GM18505 (cell line): Measurements from ENCODE around the gene SEPTIN10.
"Not testable (repeated sequence)": the region's sequence is repeated elsewhere in the genome, so short reads cannot be mapped to it uniquely, and the experiment has no call there.

Source experiments
- ATAC-seq: cut with Tn5 transposase; IDR thresholded peaks from one replicate; pipeline ENCODE4 v1.9.1; 2021; ENCODE audit not compliant: unreplicated experiment
- POLR2A ChIP-seq: IDR thresholded peaks from 4 replicates; pipeline ENCODE4 v1.6.1; 2011; ENCODE audit warnings: borderline replicate concordance; ENCODE audit not compliant: insufficient read depth, insufficient read length; ENCODE audit errors: extremely low read depth

Gene SEPTIN10

DNA sequence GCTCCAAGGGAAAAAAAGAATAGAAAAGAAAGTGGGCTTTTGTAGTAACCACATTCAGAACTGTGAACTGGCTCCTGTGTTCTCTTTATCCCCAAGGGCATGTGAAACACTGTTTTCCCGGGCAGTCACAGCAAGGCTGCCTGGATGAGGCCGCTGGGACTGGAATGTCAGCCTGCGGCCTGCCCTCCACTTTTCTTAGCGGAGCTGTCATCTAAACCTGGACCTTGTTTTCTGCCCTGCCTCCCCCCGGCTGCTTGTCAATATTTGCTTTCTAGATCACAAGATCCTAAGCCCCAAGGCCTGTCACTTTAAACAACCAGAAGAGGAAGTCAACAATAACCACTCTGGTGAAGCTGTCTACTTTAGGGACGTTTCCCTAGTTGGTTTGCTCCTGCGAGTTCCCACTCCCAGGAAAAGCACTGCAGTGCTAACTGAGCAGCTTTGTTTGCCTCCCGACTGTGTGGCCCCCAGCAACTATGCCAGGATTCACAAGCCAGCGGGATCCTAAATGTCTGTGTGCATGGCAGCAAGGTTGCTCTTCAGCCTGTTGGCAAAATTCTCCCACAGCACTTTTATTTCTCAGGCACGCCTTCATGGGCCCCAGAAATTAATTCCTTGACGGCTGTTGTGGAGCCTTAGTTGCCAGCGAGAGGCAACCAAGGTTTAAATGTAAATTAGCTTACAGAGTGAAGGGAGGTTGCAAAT, 31.0 kb upstream of the SEPTIN10 start:
- no peak for ATAC-seq
- no peak for TF ChIP-seq POLR2A

GRCh38 chr2:109640000-109640399, 26.2 kb upstream of the SEPTIN10 start:
- ATAC-seq, result not testable (repeated sequence)

DNA sequence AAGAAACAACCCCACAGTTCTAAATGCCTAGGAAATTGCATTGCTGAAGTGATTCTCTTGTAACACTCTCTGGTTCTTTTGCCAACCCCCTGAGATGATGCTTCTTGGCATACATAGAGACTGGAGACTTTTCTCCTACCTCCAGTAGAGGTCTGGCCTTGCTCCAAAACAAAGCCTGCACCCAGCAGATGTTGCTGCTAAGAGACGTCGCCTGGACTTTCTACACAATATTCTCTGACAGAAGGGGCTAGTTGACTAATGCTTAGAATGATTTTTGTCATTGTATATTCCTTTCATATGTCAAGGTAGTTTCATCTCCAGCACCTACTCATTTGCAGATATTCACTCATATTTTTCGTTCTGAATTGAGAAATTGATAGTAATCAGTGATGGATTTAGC, 25.0 kb upstream of the SEPTIN10 start:
- no peak for ATAC-seq
- no peak for TF ChIP-seq POLR2A

GRCh38 chr2:109637749-109638570, 24.2 kb upstream of the SEPTIN10 start:
- peak; percentile 73 for ATAC-seq
- TF ChIP-seq POLR2A, result no peak

- no peak for TF ChIP-seq POLR2A
Measured at GRCh38 chr2:109636317-109636716, 22.6 kb upstream of the SEPTIN10 start.

DNA sequence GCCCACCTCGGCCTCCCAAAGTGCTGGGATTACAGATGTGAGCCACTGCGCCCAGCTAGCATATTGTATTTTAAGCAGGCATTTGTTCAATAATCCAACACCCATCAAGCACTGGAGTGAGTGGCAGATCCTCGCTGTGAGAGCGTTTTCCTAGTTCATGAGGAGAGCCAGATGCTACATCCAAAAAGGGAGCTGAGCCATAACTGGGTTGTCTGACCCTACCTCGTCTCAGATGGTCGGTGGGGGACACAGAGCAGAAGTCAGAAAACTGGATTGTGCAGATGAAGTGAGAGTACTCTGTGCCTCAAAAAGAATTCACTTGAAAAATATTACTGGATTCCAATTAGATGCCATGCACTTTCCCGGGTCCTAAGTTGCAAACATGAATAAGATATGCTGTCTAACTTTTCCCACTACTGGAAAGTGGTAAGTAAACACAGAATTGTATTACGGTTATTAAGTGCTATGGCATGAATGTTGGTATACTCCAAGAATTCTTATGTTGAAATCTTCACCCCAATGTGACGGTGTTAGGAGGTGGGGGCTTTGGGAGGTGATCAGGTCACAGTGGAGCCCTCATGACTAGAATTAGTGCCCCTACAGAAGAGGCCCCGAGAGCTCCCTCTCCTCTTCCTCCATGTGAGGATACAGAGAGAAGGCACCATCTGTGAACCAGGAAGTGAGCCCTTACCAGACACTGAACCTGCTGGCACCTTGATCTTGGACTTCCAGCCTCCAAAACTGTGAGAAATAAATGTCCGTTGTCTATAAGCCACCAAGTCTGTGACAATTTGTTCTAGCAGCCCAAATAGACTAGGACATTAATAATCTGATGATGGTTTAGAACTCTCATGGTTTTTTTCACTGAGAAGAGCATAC, 21.9 kb upstream of the SEPTIN10 start:
- no peak for TF ChIP-seq POLR2A
- no peak for ATAC-seq

More at GRCh38 chr2:109636317-109636716, 22.6 kb upstream of the SEPTIN10 start:
- ATAC-seq, result no peak

GRCh38 chr2:109633284-109633961, 19.7 kb upstream of the SEPTIN10 start:
- no peak for ATAC-seq
- no peak for TF ChIP-seq POLR2A

GRCh38 chr2:109632158-109632789, 18.5 kb upstream of the SEPTIN10 start:
- no peak for TF ChIP-seq POLR2A
- no peak for ATAC-seq

DNA sequence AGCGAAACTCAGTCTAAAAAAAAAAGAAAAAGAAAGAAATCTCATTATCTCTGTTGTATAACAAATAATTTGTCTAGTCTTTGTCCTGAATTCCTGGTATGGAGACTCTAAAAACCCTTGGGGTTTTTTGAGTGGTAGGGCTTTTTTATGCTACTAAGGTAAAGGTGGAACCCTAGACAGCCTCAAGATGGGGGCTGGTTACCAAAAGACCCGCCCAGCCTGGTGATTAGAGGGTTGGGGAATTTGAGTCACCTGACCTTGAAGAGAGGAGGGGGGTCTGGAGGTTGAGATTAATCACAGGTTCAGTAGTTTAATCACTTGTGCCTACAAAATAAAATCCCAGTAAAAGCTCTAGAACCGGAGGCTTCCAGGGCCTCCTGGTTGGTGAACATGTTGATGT, 18.0 kb upstream of the SEPTIN10 start:
- ATAC-seq, result no peak
- no peak for TF ChIP-seq POLR2A

DNA sequence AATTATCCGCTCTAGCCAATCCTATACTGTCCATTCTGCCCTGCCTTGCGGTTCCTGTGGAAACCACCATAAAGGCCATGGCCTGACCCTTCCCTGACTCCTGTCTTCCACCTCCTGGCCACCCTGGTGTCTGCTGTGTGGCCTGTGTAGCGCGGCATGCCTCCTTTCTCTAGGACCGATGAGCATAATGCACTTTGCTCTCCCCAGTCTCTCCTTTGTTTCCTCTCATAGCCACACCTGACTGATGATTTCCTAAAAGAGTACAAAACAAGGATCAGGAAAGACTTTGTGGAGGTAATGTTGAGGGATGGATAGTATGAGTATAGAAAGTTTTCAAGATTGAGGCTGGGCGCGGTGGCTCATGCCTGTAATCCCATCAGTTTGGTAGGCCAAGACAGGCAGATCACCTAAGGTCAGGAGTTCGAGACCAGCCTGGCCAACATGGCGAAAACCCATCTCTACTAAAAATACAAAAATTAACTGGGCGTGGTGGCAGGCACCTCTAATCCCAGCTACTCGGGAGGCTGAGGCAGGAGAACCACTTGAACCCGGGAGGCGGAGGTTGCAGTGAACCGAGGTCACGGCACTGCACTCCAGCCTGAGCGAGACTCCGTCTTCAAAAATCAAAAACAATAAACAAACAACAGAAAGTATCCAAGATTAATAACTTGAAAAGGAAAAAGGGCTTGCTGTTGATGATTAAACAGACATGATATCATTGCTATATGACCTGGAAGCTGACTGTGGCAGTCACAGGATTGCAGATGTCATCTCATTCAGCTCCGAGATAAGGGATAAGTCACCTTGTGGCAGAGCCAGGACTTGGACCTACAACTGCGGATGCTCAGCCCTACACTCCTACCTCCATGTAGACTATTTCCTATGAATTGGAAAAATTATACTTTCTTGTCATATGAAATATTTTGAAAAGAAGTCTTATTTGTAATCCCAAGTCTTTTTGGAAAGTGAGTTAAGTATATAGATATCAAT, 17.0 kb upstream of the SEPTIN10 start:
- ATAC-seq, result no peak
- TF ChIP-seq POLR2A, result no peak

DNA sequence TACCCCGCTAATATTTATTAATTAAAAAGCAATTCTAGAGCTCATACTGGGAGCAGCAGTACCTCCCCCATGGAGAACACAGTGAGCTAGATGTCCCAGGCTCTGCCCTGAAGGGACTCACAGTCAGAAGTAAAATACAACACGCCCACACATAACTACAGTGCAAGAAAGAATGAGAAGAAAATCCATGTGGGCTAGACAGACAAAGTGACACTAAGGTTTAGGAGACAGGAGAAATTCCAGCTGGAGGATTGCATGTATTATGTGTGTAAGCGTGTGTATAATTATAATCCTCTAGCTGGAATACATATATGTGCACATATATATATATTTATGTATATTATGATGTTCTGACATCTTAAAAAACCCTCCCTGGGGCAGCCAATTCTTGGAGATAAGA, 16.1 kb upstream of the SEPTIN10 start:
- TF ChIP-seq POLR2A, result no peak
- ATAC-seq, result no peak

DNA sequence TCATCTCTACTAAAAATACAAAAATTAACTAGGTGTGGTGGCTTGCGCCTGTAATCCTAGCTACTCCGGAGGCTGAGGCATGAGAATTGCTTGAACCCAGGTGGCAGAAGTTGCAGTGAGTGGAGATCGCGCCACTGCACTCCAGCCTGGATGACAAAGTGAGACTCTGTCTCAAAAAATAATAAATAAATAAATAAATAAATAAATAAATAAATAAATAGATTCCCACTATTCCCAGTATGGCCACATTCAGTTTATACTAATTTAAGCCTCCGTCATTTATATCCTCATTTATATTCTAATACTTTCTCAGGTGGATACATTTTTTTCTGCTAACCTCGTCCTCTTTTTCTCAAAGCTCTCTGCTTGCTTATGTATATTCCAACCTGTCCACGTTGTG, 14.6 kb upstream of the SEPTIN10 start:
- ATAC-seq, result not testable (repeated sequence)
